Measurements from ENCODE around the gene CFAP91.

The CFAP91 gene

DNA sequence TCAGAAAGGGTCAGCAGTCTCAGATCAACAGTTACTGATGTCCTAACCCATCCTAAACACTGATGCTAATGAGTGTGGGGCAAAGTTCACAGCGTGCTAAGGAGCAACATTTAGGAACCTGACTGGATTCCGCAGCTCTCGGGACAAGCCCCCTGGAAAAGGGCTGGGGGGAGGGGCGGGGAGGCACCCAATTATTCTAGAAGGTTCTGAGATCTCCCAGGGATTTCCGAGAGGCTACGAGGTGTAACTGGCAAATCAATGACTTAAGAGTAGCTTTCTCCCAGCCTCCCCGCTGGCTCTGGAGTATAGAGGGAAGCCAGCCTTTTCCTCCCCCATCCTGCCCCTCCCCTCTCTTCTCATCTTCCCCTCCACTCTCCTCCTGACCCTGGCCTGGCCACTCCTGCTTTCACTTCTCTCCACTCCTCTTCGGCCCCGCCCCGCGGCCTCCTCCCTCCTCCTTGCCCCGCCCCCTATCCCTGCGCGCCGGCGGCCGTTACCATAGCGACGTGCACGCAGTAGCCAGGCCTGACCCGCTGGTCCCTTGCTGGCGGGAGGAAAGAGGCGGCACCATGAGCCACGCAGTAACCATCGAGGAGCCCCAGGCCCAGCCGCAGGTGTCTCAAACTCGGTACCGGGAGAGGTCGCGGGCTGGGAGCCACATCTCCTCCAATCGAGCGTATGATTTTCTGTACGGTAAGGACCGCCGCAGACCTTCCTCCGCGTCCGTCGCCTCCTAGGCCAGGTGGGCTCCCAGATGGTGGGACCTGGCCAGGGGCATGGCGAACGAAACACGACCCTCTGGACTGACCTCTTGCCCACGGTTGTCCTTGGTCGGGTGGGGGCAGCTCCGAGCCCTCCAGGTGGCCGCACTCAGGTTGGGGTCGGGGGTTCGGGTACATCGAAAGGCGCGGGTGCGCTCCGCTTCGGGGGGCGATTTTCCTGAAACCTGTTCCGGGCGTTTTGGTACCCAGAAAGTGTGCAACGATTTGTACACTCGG lies at the start of gene CFAP91:
CFAP91 (plus strand) TSS at position 493 of the 998 bp plus-strand sequence; CDS start at position 570, 77 bp downstream.
- DNase-seq = peak; percentile 95

DNA sequence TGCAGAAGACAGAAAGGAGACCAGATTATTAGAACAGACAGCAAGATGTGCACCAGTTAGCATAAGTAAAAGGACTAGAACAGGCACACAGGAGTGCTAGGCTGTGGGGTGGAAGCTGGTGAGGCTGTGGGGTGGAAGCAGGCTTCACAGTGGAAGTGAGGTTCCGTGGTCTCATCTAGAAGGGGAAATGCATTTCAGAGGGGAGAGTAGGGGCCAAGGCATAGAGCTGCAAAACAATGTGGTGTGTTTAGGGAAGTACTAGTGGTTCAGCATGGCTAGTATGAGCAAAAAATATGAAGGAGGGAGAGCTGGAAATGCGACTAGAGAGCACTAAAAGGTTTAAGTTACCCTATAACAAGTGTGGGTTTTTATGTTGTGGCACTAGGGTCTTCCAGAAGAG lies 48.9 kb upstream of the CFAP91 start:
- no peak for DNase-seq

DNA sequence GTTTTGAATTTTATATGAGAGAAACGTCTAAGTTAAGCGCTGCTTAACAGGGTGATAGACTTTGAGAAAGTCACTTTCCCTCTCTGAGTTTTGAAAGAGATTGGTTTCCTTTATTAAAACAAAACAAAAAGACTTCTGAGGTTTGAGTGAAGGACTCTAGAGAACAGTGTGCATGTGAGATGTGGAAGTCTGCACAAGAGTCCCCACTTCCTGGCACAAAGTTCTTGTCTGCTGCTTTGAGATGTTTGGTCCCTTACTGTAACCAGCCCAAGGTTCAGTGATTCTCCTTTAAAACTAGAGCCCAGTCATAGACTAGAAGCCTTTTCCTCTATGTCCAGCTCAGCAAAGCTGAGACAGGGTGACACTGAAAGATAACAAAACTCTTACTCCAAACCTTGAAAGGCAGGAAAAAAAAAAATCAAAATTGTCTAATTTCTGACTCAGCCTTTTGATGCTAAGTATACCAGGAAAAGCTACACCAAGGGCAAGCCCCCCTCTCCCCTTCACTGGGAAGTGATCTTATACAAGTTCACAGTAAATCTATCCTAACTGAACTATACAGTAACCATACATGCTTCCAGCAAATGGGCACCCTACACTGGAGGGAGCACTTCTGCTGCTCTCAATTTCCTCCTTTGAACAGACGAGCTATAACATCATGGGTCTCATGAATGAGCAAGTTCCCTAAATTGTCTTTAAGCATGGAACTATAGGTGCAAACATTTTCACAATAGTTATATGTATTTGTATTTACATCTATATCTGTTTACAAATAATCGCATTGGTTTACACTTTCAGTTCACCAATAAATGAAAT lies 44.7 kb upstream of the CFAP91 start:
- no peak for DNase-seq

DNA sequence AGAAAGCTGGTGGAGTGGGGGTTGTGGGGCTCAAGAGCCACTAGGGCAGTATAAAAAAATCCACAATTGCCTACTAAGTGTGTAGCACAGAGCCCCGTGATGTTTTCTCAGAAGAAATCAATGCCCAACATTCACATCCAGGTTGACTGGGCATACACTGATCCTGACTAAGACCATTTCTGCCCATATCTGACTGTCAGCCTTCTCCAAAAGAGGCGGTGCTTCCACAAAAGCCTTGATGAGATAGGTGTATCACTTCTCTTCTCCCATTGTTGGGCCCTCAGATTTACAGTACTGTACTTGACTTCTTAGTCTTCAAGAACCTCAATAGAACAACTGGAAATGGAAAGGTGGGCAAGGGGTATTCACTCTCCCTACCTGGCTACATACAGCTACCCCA lies 43.8 kb upstream of the CFAP91 start:
- no peak for DNase-seq

DNA sequence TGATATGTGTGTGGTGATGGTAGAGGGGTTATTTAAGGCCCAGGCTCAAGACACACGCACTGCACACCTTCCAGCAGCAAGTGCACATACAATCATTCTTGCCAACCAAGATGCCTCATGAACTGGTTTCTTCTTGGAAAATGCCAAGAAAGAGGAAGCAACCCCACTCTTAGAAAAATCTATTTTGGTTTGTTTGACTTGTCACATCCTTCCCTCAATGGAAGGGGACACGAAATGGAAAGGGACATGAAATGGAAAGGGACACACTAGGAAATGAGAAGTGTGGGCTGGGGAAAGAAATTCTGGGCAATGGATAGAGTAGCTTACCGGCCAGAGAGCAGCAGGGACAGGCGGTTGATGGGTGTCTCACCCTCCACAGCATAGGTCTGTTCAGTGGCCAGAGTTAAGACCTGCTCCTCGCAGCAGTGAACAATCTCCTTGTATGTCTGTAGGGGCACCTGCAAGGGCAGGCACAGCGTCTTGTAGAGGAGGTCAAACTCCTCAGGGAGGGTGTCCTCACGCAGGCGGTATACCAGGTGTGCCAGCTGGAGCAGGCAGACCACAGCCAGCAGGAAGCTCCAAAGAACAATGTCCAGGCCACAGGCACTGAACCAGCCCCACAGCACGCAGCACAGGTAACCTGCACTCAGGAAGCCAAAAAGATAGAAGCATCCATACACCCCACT lies 43.1 kb upstream of the CFAP91 start:
- DNase-seq = no peak

DNA sequence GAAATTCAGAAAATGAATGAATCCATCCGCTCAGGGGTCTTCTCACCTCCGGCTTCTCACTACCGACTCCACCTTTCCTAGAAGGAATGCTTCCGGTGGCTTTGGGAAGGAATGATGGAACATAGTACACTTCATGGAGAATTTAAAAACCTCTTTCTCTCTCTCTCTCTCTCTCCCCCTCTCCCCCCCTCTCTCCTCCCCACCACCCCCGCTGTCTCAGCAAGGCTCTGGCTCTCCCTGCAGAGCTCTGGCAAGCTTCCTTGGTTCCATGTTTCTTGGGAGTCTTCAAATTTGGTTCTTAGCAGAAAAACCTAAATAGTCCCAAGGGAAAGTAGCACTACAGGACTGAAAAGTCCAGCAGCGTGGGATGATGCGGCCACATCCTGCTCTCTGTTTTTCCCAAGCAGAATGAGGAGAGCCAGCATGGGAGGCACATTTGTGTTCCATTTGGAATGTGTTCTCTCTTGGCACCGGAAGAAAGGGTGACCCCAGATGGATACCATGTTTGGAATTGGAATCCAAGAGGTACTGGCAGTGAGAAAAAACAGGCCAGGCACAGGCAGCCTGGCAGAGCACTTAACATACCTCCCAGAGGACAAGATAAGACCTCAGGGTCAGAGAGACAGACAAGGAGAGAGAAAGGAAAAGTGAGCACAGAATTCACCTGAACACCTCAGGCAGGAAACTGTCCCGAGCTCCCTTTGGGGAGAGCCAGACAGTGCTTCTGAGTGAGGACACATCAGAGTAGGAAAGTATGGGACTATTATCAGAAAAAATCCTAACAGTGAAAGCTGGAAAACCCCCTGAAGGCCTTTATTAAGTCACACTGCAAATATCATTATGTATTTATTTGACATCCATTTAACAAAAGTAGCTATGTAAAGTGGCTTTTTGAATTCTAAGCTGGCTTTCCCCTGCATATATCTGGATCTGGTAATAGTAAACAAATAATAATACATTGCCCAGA lies 42.1 kb upstream of the CFAP91 start, which contains the start of gene POPDC2:
POPDC2 (minus strand) TSS at position 116 of the 967 bp plus-strand sequence. CDS start 166 bp downstream, outside the sequence.
- no peak for DNase-seq

DNA sequence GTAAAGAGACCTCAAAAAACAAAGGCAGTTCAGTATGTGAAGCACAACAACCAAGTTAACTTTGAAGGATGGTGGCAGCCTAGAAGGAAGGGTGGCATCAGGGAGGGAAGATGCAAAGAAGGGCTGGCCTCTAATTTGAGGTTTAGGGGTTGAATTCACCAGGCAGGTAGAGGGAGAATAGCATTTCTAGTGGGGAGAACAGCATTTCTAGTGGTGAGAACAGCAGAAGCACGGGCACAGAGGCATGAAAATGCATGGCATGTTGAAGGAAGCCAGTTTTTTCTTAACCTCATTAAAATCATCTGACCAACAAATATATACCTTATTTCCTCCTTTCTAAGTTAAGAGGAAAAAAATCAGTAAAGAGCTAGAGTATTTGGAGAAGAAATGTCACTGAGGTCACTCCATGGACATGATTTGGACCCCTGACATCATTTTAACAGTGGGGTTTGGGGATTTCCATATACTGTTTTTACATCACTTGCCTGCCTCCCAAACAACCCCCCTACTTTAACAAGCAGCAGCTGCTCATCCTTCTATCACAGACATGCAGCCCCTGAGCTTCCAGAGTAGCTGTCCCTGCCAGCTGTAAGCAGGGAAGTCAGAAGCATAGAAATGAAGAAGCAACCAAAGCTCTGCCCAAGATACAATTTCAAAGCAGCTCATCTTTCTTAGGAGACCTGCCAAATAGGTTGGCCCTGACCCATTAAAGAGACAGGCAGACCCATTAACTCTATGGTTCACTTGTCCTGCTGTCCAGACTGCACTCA lies 40.0 kb upstream of the CFAP91 start:
- peak; percentile 48 for DNase-seq

DNA sequence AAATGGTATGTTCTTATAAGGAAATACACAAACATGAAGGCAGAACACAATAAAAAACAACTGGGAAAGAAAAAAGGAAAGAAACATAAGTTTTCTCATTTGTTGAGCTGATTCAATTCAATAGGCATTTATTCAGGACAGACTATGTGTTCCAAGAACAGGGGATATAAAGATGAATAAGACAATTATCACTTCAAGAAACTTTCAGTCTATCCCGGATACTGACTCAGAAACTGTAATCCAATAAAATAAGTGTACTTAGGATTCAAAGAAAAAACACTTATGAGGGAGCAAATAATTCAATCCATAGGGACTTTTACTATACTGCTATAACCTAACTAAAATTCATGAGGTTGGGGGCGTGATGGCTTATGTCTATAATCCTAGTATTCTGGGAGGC lies 38.9 kb upstream of the CFAP91 start:
- DNase-seq = peak; percentile 62

DNA sequence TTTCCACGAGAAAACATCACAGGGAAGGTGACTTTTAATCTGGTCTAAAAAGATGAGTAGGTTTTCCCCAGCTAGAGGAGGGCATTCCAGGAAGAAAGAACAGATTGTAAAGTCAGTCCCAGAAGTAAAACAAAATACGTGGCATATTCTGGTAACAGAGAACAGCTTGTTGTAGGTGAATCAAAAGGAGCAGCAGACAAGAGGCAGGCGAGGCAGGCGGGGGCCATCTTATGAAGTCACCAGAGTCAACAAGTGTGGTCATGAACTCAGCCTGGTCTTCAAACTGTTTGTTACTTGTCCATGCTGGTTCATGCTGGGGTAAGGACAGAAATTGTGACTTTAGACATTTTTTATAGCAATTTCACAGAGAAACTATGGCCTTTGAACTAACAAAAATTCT lies 38.5 kb upstream of the CFAP91 start:
- DNase-seq = peak; percentile 22

DNA sequence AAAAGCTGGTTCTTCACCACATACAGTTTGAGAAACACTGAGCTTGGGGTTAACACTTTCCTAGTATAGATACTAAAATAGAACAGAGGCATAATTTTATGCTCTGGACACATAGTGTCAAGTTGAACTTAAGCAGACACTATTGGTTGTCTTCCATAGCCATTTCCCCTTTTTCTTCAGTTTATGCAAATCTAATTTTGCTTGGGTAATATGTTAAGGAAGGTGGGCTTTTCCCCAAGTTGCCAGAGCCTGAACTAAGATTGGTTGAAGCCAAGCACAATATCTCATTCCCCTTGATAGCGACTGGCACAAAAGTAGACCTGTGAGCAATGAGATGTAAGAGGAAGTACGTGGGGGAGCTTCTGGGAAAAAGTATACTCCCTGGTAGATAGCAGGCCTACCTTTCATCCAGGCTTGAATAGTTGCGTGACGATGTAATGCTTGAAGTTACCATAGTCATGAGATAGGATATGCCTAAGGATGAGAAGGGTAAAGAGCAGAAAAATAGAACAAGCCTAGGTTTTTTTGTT lies 37.9 kb upstream of the CFAP91 start:
- DNase-seq = peak; percentile 55

DNA sequence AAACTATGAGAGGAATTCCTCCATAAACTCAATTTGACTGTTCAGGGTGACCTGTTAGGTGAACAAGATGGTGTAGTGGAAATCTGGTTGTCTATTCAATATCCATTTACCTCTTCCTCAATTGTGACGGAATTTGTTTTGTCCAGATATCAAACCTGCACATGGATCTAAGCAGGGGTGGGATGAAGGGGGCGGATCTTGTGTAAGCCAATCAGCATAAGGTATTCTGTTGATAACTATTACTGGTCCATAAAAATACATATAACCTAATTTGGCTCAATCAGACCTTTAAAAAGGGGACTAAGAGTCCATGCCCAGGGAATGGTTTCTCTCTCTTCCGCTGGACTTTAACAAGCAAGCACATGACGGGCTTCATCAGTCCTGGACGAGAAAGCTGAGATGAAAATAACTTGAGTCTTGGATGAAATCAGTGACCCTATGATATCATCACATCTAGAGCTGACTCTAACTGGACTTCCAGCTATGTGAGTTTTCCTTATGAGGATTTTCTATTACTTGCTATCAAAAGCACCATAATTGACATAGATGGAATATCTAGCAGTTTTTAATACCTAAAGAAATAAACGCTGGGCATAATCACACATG lies 36.8 kb upstream of the CFAP91 start:
- no peak for DNase-seq

DNA sequence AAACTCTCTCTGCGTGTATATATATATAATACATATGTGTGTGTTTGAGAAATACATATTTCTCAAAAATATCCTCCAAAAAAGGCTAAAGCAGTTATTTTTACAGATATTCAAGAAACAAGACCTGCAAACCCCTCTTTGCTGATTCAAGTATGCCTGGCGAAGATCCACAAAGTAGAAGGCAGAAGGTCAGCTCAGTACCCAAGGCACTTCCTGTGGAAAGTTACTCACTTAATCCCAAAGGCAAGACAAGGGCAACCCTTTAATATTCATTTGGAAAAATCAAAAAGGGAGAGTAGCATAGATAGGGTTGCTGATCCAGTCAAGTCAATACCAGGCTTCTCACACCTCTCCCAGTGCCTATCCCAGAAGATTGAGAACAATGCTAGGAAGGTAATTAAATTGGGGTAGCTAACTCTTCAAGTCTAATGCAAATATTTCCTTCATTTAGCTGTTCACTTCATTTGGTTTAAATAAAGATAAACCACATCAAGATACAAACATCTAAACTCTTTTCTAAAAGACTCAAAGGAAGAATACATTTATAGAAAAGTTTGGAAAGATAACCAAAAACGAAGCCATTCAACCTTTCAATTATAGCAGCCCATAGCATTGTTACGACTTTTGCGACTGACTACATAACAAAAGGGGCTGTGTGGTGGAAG lies 32.8 kb upstream of the CFAP91 start:
- DNase-seq = peak; percentile 44

DNA sequence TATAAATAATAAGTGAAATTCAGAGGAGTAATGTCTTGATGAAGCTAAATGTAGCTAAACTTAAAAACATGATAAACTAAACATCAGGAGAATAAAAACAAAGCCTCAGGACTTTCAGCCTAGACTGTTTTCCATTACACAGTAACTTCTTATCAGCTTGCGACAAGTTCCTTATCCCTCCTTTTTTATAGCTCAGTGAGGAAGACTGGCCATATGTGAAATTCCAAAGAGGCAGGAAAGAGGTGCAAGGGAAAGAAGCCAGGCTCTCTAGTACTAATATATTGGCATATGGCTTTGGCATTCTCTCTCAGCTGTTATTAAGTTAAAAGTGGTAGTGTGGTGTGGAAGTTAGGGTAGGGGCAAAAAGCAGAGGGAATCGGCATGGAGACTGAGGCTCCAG lies 30.0 kb upstream of the CFAP91 start:
- DNase-seq = no peak

DNA sequence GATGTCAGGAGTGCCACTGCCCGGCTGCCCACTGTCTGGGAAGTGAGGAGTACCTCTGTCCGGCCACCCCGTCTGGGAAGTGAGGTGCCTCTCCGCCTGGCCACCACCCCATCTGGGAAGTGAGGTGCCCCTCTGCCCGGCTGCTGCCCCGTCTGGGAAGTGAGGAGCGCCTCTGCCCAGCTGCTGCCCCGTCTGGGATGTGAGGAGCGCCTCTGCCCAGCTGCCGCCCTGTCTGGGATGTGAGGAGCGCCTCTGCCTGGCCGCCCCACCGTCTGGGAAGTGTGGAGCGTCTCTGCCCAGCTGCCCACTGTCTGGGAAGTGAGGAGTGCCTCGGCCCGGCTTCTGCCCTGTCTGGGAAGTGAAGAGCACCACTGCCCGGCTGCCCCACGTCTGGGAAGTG lies 28.9 kb upstream of the CFAP91 start:
- no peak for DNase-seq

DNA sequence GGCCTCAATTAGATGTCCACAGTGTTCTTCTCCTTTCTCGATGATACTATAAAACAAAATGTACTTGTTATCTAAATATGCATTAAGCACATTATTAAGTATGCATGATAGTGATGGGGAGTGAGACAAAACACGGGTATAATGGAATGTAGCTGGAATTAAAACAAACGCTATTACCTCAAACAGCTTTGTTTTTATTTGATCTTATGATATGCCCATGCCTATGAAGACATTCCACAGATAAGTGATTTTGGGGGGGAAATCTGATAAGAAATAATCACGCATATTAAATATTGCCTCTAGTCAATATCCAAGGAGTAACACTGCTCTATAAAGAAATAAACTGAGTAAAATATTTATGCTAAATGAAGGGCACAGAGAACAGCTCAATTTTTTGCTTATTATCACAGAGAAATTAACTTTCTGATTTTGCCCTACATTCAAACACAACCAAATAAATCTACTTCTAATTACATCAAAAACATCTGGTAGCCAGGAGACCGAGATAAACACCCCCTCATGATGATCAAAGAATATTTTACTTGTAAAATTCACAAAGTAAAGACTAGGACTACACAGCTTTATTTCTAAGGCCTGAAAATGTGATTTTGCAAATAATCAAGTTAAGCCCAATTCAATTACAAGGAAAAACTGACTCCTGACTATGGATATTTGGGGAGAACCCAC lies 27.5 kb upstream of the CFAP91 start:
- DNase-seq = no peak

DNA sequence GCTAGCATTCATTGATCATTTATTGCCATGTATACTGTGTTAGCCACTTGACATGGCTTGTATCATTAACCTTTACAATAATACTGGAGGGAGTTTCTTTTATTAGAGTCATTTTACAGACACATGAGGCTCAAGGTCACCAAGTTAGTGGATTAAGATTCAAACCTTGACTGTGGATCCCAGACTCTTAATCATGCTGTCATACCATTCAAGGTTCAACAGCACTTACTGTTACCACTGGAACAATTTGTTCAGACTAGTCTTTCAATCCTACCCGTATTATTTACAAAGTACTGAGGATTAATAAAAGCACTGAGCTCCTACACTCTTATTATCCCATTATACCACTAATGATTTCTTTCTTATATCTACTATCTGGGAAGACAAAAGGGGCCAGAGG lies 26.8 kb upstream of the CFAP91 start:
- DNase-seq = no peak

DNA sequence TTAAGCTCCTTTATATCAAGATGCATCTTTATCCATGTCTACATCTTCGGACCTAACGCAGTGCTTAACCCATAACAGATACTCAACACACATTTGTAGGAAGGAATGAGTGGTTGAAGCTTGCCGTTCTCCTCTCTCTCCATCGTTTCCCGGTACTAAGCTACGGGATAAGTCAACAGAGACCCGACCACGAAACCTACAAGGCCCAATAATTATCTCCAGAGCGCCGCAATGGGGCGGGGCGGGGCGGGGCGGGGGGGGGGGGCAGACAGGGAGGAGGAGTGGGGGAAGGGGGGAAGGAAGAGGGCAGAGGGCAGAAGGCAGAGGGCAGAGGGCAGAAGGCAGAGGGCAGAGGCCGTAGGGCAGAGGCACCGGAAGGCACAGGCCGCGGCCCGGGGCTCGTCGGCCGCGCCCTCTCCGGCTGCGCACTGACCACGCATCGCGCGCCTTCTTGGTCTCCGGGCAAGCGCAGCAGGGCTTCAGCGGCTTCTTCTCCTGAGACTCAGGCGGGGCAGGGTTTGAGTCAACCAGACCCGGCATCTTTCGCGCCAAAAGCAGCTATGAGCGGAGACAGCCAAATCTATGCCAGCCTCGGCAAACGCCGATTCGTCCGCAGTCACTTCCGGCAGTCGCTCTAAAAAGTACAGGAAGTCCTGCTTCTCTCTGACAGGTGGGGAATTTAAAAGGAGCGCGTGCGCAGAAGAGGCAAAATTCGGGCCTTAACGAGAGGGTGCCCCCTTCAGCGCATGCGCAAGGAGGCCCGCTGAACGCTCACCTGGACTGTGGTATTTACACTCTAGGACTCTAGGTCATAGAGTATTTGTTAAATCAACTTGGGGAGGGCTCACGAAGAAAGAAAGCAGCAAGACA lies 25.8 kb upstream of the CFAP91 start, which contains the start of gene COX17:
COX17 (minus strand) TSS at position 636 of the 870 bp plus-strand sequence; CDS start at position 540, 96 bp downstream.
- peak; percentile 96 for DNase-seq

DNA sequence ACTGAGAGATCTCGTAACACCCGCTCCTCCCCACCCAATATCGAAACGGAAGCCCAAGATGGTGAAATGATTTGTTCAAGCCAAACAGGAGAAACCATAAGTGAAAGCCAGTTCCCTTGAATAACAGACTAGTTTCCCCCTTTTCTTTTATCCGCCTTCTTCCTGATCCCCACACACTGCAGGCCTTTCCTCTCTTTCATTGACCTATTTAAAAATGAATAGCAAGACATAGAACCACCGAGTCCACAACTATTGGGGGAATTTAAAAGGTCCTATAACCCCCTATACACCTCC lies 25.2 kb upstream of the CFAP91 start:
- no peak for DNase-seq
